ENCODE results near the gene SYNDIG1.
"Not testable (repeated sequence)": the region's sequence is repeated elsewhere in the genome, so short reads cannot be mapped to it uniquely, and the experiment has no call there.

Gene SYNDIG1

GRCh38 chr20:24611360-24612140 lies 142.1 kb downstream of the SYNDIG1 start:
- DNase-seq (ENCODE audit: low spot score): no peak

- no peak for DNase-seq (ENCODE audit: low spot score)
Observed at GRCh38 chr20:24612799-24613775, 143.7 kb downstream of the SYNDIG1 start.

GRCh38 chr20:24614341-24614740 lies 144.9 kb downstream of the SYNDIG1 start:
- DNase-seq (ENCODE audit: low spot score): peak; percentile 61

GRCh38 chr20:24615353-24615752 lies 145.9 kb downstream of the SYNDIG1 start:
- DNase-seq (ENCODE audit: low spot score): no peak

- no peak for DNase-seq (ENCODE audit: low spot score)
Observed at GRCh38 chr20:24616258-24617079, 147.0 kb downstream of the SYNDIG1 start.

- no peak for DNase-seq (ENCODE audit: low spot score)
Observed at GRCh38 chr20:24617080-24617432, 147.6 kb downstream of the SYNDIG1 start.

- DNase-seq (ENCODE audit: low spot score): no peak
Observed at GRCh38 chr20:24617757-24618450, 148.5 kb downstream of the SYNDIG1 start.

- no peak for DNase-seq (ENCODE audit: low spot score)
Observed at GRCh38 chr20:24618739-24619138, 149.3 kb downstream of the SYNDIG1 start.

- peak; percentile 83 for DNase-seq (ENCODE audit: low spot score)
Observed at GRCh38 chr20:24619212-24619611, 149.8 kb downstream of the SYNDIG1 start.

- no peak for DNase-seq (ENCODE audit: low spot score)
Observed at GRCh38 chr20:24620937-24621519, 151.6 kb downstream of the SYNDIG1 start.

GRCh38 chr20:24622856-24623255 lies 153.4 kb downstream of the SYNDIG1 start:
- DNase-seq (ENCODE audit: low spot score): no peak

- not testable (repeated sequence) for DNase-seq (ENCODE audit: low spot score)
Observed at GRCh38 chr20:24626141-24626540, 156.7 kb downstream of the SYNDIG1 start.

- no peak for DNase-seq (ENCODE audit: low spot score)
Observed at GRCh38 chr20:24627291-24627690, 157.9 kb downstream of the SYNDIG1 start.

GRCh38 chr20:24627926-24628325 lies 158.5 kb downstream of the SYNDIG1 start:
- no peak for DNase-seq (ENCODE audit: low spot score)

GRCh38 chr20:24628985-24629384 lies 159.6 kb downstream of the SYNDIG1 start:
- DNase-seq (ENCODE audit: low spot score): no peak

GRCh38 chr20:24629668-24630067 lies 160.2 kb downstream of the SYNDIG1 start:
- no peak for DNase-seq (ENCODE audit: low spot score)

GRCh38 chr20:24630486-24631172 lies 161.2 kb downstream of the SYNDIG1 start:
- DNase-seq (ENCODE audit: low spot score): no peak

GRCh38 chr20:24631173-24631505 lies 161.7 kb downstream of the SYNDIG1 start:
- no peak for DNase-seq (ENCODE audit: low spot score)

- no peak for DNase-seq (ENCODE audit: low spot score)
Observed at GRCh38 chr20:24632581-24632980, 163.2 kb downstream of the SYNDIG1 start.

- DNase-seq (ENCODE audit: low spot score): no peak
Observed at GRCh38 chr20:24633026-24633425, 163.6 kb downstream of the SYNDIG1 start.

GRCh38 chr20:24633521-24633920 lies 164.1 kb downstream of the SYNDIG1 start:
- no peak for DNase-seq (ENCODE audit: low spot score)

All from pons (tissue), 1 donor.